CD4-positive, alpha-beta T cell treated with Interleukin-6 for 4 hours (primary cell): ENCODE data around the gene PARN.
"Not testable (repeated sequence)": the region's sequence is repeated elsewhere in the genome, so short reads cannot be mapped to it uniquely, and the experiment has no call there.

Source experiments
- DNase-seq: peaks from one replicate; pipeline ENCODE4 v3.0.0-alpha.2; 2020; ENCODE audit warnings: mixed read lengths

The PARN gene

DNA sequence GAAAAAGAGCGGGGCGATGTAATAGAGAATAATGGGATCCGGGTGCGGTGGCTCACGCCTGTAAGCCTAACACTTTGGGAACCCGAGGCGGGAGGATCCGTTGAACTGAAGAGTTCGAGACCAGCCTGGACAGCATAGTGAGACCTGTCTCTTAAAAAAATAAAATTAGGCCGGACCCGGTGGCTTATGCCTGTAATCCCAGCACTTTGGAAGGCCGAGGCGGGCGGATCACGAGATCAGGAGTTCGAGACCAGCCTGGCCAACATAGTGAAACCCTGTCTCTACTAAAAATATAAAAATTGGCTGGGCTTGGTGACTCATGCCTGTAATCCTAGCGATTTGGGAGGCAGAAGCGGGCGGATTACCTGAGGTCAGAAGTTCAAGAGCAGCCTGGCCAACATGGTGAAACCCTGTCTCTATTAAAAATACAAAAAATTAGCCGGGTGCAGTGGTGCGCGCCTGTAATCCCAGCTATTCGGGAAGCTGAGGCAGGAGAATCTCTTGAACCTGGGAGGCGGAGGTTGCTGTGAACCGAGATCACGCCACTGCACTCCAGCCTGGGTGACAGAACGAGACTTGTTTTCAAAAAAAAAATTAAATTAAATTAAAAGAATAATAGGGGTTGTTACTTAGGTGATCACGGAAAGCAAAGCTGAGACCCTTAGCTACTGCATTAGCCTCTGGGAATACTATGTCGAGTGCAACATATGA is 715 bp upstream of the PARN start:
- not testable (repeated sequence) for DNase-seq

DNA sequence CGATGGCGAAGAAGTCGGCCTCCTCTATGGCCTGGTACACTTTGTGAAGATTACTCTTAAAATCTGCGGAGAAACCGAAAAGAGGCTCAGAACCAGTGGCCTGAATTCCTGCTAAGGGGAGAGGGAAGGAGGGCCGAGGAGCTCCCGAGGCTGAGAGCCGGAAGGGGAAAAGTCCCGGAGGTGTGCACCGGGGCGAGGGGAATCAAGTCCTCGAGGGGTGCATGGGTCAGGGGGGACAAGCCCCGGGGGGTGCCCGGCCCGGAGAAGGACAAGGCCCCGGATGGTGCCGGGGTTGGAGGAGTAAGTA is 495 bp downstream of the PARN start:
- no peak for DNase-seq

DNA sequence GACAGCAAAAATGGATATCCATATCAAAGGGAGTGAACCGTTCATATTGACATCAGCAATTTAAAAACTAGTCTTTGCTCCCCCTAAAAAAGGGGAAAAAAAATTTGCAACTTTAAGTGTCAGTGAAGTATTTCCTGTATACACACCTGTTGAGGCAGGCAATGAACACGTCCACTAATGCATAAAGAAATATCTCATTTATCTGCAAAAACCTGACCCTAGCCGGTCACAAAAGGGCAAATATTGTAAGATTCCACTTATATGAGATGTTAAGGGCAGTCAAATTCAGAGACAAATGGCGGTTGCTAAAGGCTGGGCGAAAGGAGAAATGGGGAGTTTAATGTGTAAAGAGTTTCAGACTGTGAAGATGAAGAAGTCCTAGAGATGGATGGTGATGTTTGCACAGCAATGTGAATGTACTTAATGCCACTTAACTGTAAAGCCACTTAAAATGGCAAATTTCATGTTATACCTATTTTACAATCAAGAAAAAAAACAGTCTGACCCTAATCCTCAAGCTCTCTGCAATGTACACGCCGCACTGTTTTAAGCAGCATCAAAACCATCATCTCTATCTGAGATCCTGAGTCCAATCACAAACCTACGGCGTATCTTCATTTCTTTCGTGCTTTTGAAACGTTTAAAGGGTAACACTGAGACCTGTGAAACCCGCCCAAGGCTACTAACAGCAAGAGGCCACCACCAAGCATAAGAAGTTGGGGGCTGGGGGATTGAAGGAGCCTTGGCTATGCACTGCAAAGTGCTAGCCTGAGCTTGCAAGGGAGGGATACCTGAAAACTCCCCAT is 1.1 kb downstream of the PARN start:
- DNase-seq = peak; percentile 4

DNA sequence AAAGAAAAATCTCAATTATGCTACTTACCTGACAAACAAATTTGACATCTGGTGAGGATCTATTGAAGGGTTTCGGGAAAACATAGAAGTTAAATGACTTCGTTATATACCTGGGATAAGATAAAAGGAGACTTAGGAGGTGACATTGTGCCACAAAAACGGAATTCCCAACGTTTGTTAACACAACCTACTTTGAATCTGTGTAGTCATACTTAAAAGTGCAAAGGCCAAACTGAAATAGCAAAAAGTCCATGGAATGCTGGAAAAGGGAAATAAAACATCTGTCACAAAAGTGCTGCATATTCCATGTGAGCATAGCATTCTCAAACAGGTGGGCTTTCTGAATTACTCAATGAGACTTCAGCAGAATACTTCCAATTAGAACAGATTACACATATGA is 3.0 kb downstream of the PARN start:
- no peak for DNase-seq

DNA sequence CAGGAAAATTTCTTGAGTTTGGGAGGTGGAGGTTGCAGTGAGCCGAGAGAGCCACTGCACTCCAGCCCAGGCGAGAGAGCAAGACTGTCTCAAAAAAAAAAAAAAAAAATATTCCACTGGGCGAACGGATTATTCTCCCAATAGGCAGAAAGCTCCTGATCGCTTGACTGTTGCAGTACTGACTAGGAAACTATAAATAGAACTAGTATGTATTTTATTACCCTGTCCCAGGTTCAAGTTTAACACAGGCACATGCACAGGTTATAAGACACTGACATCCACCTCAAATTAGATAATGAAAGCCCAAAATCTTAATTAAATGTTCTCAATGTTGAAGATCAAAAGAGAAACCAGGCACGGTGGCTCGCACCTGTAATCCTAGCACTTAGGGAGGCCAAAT is 11.5 kb downstream of the PARN start:
- DNase-seq = no peak

DNA sequence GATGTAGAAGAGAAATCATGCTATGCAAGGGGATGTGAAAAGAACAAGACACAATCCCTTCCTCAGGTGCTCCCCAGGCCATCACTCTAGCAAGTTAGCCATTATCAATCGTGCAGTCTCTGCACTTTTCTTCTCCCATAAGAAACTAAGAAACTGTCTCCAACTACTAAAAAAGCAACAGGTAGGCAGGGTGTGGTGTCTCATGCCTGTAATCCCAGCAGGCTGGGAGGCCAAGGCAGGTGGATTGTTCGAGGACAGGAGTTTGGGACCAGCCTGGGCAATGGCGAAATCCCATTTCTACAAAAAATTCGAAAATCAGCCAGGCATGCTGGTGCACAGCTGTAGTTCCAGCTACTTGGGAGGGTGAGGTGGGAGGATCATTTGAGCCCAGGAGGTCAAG is 13.8 kb downstream of the PARN start:
- no peak for DNase-seq

DNA sequence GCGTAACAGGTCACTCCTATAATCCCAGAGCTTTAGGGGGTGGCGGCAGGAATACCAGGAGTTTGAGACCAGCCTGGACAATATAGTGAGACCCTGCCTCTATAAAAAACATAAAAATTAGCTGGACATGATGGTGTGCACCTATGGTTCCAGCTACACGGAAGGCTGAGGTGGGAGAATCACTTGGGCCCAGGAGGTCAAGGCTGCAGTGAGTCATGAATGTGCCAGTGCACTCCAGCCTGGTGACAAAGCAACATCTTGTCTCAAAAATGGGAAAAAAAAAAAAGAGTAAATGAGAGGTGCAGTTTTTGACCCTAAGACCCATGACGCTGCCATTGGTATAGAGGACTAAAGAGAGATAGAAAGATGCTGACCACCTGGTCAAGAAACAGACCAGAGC is 16.1 kb downstream of the PARN start:
- DNase-seq = no peak

DNA sequence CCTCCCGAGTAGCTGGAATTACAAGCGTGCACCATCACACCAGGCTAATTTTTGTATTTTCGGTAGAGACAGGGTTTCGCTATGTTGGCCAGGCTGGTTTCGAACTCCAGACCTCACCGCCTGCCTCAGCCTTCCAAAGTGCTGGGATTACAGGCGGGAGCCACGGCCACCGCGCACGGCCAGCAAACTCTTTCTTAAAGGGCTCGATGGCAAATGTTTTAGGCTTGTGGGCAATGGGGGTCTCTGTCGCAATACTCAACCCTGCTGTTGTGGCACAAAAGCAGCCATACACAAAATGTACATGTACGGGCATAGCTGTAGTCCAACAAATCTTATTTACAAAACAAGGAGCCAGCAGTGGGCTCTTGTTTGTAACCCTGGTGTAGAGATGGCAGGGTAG is 18.4 kb downstream of the PARN start:
- no peak for DNase-seq

DNA sequence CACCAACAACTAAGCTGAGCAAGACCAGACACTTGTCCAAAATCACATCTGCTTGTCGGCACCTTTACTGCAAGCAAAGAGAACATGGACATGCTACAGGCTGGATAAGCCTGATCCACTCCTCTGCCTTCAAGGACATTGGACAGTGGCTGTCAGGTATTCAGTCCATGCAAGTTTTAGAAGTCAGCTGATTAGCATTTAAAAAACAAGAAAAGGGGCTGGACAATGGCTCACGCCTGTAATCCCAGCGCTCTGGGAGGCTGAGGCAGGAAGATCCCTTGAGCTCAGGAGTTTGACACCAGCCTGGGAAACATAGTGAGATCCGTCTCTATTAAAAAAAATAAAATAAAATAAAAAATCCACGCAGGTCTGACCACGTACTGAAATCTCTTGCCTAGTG is 20.3 kb downstream of the PARN start:
- no peak for DNase-seq

DNA sequence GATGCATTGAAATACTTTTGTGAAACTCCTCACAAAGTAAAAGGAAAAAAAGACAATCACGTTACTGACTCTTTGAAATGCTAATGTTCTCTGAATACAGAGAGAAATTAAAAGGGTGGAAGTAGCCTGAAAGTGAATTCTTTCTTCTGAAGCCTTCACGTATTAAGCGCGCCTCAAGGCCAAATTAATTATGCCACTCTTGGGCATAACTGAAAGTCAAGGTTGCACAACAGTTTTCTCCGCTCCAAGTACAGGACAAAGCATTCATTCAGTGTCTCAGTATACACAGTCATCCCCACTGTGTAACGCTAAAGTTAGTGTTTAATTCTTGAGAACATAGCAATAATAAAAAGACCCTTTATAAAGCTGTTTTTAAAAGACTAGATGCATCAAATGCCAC is 21.5 kb downstream of the PARN start:
- DNase-seq = no peak

DNA sequence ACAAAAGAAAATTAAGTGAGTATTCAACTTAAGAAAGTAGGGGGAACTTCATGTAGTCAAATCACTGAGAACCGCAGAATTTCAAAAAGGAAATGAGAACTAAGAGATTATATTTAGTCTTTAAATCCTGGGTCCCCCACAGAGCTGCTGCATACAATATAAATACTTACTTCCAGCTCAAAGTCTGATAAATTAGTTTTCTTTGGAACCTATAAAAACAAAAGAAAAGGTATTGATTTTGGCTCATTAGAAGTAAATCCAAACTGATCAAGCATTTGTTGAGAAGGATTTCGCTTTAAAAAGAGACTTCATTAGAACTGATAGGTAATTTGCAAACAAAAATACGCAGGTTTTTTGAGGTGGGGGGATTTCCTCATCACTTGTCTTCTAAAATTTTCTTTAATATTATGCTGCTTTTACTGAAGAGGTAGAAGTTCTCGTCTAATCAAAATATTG is 21.9 kb downstream of the PARN start:
- no peak for DNase-seq

DNA sequence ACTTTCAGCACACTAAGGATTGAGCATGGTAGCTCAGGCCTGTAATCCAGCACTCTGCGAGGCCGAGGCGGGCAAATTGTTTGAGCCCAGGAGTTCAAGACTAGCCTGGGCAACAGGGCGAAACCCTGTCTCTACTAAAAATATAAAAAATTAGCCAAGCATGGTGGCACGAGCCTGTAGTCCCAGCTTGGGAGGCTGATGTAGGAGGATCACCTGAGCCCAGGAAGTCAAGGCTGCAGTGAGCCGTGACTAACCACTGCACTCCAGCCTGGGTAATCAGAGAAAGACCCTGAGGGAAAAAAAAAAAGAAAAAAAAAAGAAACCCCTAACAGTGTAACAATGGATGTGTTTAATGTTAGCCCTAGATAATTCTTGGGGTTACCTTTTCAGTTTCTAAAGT is 24.0 kb downstream of the PARN start:
- DNase-seq = no peak

DNA sequence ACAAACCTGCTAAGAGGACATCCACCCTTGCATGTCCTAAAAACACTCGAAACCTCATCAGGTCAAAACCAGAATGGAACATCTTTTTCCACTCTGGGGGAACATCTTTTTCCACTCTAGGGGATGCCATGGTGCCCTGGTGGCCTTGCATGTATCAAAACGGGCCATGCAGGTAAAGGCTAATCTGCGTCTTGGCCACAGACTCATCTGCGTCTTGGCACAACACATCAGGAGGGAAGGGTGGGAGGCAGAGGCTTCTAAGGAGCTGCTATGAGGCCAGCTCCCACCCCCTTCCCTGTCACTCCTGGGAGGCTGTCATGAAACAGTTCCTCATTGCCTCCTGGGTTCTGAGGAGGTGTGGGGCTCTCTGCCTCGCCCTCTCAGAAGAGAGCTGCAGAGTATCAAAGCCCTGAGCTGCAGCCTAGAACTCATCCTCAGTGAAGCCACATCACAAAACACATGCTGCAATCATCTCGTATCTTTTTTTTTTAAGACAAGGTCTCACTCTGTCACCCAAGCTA is 27.6 kb downstream of the PARN start:
- DNase-seq = no peak

DNA sequence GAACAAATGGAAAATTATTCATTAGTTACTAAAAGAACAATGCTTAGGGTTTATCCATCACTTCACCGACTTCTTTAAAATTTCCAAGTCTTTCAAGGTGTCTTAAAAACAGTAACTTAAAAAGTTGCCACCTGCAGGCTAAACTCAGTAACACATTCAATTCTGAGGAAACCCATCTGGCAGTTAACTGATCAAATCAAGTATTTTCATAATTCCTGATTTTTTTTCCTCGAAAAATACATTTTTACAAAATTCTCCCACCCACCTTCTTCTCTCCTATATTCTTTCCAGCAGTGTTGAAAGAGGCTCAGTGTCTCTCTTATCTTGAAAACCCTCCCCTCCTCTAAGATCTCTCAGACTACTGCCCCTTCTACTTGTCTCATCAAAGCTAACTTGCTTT is 29.9 kb downstream of the PARN start:
- no peak for DNase-seq

DNA sequence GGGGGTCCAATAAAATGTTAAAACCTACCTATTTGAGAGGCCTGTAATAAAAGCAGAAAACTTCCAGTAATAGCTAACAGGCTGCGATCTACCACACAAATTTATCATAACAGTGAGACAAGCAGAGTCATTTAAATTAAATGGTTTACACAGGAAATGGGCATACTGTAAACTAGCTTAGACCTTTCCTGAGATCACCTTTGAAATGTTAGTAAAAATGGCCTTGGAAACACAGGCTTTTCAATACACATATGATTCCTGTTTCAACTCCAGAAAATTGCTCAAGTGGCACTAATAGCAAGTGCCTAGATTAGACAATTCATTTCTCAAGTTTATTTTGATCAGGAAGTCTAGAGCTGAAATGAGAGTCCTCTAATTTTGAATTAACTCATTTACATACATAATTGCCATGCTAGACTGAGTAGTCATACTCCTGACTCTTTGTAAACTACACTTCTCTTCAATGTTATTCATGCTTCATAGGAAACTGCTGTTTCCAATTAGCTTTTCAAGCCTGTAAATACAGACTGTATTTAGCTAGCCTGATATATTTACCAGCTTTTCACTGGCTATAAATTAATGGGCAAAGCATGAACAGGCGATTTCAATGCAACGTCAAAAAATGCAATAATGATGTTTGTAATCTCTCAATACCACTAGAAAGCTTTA is 43.3 kb downstream of the PARN start:
- no peak for DNase-seq

DNA sequence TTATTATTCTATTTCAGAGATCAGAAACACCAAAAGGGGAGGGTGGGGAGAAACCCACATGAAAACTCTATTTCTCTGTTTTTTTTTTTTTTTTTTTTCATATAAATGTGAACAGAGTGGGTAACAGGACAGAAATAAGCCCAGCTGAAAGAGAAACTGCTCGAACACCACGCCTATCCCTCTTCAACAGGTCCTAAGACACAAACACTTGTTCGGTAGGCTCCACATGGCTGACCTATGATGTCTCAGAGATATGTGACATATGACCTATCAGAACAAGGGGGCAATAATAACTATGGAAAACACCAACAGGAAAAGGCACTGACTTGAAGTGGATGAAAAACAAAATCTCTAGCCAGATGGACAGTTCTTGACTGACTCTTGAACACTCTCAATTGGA is 44.8 kb downstream of the PARN start:
- no peak for DNase-seq

DNA sequence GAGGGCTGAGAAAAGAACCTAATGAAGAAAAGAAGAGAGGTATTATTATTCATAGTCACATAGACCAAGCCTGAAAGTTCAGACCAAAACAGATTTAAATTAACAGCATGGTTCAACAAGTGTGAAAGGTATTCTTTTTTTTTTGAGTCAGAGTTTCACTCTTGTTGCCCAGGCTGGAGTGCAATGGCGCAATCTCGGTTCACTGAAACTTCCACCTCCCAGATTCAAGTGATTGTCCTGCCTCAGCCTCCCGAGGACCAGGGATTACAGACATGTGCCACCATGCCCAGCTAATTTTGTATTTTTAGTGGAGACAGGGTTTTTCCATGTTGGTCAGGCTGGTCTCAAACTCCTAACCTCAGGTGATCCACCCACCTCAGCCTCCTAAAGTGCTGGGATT is 49.1 kb downstream of the PARN start:
- DNase-seq = not testable (repeated sequence)

DNA sequence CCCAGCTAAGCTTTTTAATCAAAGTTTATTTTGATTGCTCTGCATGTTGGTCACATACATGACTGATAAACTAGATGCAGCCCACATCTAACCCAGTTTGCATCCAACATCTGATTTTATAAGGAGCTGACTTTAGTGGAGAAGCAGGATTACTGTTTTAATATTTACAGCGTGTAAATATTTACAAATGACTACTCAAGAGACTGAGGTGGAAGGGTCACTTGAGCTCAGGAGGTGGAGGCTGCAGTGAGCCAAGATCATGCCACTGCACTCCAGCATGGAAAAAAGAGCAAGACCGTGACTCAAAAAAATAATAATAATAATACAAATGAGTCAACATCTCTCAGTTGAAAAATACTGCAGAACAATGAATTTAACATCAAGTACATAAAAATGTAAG is 50.8 kb downstream of the PARN start:
- DNase-seq = no peak

DNA sequence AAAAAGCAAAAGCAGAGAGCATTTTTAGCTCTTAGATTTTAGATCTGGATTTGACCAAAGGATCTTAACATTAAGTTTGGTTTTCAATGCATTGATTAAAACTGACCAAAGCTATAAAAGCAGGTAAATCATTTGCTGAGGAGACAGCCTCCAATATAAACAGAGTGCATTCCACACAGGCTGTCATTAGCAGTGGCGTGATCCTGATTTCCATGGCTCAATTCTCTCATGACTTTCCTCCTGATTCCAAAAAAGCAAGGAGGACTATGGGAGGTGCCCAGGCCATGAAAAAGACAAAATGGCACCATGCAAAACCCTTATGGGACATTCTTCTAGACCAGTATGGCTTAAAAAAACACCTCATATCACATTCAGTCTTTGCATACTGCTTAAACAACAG is 53.5 kb downstream of the PARN start:
- no peak for DNase-seq

DNA sequence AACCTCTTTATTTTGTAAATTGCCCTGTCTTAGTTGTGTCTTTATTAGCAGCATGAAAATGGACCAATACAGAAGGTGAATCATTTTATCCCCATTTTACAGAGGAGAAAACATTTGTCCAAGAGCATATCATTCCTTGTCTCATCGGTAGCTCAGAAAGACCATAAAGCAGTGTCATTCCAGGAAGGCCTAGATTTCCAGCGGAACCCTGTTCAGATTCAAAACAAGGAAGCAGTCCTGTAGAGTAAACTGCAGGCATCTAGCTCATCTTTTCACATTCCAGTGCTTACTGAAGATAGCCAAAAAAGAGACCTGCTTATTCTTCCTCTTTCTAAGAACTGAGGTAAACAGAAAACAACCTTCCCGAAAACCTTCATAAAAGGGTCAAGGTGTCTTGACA is 54.0 kb downstream of the PARN start:
- DNase-seq = no peak

DNA sequence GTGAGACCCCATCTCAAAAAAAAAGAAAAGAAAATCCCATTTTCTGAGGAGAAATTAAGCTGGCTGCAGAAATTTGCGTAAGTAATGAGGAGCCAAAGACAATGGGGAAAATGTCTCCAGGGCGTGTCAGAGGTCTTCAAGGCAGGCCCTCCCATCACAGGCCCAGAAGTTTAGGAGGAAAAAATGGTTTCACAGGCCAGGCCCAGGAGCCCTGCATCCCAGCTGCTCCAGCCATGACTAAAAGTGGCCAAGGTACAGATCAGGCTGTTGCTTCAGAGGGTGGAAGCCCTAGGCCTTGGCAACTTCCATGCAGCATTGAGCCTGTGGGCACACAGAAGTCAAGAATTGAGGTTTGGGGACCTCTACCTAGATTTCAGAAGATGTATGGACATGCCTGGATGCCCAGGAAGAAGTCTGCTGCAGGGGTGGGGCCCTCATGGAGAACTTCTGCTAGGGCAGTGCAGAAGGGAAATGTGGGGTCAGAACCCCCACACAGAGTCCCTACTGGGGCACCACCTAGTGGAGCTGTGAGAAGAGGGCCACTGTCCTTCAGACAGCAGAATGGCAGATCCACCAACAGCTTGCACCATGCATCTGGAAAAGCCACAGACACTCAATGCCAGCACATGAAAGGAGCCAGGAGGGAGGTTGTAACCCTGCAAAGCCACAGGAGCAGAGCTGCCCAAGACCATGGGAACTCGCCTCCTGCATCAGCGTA is 55.2 kb downstream of the PARN start:
- DNase-seq = not testable (repeated sequence)

DNA sequence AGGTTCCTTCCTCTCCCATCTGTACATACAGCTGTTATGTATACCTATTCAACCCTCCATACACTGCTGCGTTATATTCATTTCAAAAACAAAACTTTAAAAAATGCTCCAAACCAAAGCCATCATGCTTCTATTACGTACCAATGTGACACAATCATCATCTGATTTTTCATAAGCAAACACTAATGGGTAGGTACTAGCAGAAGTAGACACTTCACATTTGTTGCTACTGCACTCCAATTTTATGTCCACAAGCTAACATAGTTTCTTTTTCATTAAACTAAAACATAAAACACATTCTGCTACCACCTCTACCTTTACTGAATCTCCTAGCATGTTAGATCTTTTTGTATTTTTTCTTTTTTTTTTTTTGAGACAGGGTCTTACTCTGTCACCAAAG is 57.5 kb downstream of the PARN start:
- no peak for DNase-seq

DNA sequence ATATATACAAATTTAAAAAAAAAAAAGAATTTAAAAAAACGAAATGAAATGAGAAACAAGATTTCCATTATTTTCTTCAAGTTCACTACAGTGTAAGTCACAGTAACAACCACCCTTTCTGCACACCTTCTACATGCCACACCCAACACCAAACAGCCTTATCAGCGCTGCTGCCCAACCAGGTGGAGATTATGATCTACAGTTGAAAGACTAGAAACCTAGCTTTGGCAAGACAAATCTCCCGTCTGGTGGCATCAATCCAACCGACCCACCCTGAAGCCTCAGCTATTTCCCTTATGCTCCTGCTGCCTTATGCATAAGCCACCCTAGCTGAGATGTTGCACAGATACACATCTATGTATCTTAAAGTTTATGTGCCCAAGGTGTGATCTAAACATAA is 60.8 kb downstream of the PARN start:
- DNase-seq = no peak
